ENCODE measurements around the gene GLYR1.

The GLYR1 gene

DNA sequence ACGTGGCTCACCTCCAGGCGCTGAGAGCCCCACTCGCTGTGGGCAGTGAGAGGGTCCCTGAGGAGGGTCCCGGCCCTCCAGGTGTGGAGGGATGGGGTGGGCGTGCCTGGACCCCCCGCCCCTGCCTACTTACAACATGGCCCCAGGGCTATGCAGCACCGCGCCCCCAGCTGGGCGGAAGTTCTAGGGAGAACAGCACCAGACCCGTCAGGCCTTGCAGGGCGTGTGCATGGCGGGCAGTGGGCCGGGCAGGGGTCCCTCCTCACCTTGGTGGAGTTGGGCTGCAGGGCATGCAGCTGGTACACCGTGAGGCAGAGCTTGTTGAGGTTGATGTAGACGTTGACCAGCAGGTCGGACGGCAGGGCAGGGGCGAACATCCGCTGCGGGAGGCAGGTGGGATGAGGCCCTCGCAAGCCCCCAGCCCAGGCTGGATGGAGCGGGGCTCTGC is 49.3 kb downstream of the GLYR1 start:
- TF ChIP-seq, protein P1, sequence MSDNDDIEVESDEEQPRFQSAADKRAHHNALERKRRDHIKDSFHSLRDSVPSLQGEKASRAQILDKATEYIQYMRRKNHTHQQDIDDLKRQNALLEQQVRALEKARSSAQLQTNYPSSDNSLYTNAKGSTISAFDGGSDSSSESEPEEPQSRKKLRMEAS (IDR thresholded peaks at IDR 0.05), result no peak
- TF ChIP-seq EP300 (IDR thresholded peaks at IDR 0.05; ENCODE audit: borderline replicate concordance), result no peak
- no peak for TF ChIP-seq TAF1 (IDR thresholded peaks at IDR 0.05; ENCODE audit: low read depth)

DNA sequence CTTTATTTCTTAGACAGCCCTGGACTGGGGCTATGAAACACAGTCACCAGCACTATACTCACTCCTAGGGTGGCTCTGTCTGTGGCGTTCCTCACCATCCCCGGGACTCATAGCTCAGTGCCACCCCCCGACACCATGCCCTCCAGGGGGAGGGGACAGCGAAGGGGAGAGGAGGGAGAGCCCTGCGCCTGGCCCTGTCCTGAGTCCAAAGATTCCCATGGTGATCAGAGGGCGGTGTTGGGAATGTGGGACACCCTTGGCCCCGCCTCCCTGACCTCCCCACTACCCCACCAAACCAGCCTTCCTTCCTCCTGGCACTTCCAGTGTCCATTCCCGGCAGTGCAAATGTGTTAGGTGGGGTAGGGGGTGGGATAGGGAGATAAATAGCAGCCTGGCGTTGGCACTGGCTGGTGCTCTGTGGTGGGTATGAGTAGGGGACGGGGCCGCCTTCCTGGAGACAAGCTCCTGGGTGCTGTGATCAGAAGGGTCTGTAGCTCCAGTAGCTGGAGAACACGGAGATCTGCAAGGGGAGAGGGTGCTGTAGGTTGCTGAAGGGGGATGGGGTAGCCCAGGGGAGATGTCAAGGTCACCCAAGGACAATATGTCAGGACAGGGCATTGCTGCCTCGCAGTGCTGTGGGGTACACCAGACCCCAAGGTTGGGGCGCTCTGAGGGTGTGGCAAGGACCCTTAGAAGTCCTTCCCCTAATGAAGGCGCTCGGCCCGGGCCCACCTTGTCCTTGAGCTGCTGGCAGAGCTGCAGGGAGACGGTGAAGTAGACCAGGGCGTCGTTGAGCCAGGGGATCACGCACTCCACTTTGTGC is 49.9 kb downstream of the GLYR1 start:
- TF ChIP-seq CREB1 (IDR thresholded peaks at IDR 0.05; ENCODE audit: low read depth), result no peak

DNA sequence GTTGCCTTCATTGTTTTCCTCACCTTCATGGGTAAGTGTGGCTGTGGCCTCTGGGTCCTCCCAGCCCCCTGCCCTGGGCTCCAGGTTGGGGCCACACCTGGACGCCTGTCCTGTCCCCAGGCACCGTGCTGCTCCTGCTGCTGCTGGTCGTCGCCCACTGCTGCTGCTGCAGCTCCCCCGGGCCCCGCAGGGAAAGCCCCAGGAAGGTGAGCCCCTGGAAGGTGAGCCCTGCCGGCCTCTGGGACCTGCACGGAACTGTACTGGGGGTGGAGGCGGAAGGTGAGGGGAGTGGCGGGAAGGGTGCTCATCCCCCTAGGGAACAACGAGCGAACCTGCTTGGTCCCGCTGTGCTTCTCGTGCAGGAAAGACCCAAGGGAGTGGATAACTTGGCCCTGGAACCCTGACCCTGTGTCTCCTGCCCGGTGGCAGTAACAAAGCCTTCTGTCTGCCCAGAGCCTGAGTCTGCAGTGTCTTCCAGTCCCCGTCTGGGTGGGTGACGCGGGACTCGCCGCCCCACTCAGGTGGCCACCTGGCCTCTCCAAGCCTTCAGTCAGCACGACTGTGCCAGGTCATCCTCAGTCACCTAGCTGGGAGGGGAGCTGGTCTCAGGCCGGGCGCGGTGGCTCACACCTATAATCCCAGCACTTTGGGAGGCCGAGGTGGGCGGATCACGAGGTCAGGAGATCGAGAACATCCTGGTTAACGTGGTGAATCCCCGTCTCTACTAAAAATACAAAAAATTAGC is 51.1 kb downstream of the GLYR1 start:
- TF ChIP-seq EGR1 (IDR thresholded peaks at IDR 0.05) (no peak), CEBPB (IDR thresholded peaks at IDR 0.05) (no peak), CREB1 (IDR thresholded peaks at IDR 0.05; ENCODE audit: low read depth) (no peak), ZBTB7A (IDR thresholded peaks at IDR 0.05; ENCODE audit: low read depth) (no peak), TAF1 (IDR thresholded peaks at IDR 0.05; ENCODE audit: low read depth) (no peak), TCF12 (IDR thresholded peaks at IDR 0.05; ENCODE audit: low read depth) (no peak), NFIC (IDR thresholded peaks at IDR 0.05) (no peak), EP300 (IDR thresholded peaks at IDR 0.05; ENCODE audit: borderline replicate concordance) (no peak)
- TF ChIP-seq, protein P1 (IDR thresholded peaks at IDR 0.05), result no peak
- TF ChIP-seq, protein P2, sequence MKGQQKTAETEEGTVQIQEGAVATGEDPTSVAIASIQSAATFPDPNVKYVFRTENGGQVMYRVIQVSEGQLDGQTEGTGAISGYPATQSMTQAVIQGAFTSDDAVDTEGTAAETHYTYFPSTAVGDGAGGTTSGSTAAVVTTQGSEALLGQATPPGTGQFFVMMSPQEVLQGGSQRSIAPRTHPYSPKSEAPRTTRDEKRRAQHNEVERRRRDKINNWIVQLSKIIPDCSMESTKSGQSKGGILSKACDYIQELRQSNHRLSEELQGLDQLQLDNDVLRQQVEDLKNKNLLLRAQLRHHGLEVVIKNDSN (IDR thresholded peaks at IDR 0.05), result no peak

DNA sequence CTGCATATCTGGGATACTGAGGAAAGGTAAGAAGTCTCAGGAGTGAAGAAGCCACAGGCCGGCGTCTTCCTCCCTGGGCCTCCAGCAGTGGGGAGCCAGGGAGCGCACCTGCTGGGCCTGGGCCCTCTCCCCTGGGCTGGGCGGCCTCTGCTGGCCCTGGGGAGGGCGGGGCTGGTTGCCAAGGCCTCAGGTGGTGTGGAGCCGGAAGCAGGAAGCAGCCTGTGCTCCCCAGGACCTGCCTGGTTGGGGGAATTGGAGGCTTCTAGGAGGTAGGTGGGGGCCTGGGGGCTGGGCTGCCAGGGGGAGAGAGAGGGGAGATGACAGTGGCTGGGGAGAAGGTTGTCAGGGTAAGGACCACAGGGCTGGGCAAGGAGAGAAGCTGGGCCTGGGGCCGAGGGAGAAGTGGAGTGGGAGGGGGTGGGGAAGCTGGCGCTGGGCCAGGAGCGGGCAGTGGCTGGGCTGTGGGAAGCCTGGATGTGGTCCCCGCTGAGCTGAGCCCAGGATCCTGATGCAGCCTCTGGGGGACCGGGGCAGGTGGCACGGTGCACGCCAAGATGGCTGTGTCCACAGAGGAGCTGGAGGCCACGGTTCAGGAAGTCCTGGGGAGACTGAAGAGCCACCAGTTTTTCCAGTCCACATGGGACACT is 51.8 kb downstream of the GLYR1 start, which contains the start of gene SMIM22:
SMIM22 (plus strand) TSS at position 189 of the 647 bp plus-strand sequence; CDS start at position 555, 366 bp downstream.
- TF ChIP-seq, protein P2 (IDR thresholded peaks at IDR 0.05), result peak; percentile 22; the same call in 1 of the 2 replicates
- TF ChIP-seq YY1 (IDR thresholded peaks at IDR 0.05; ENCODE audit: low read depth) (no peak), TAF1 (IDR thresholded peaks at IDR 0.05; ENCODE audit: low read depth) (no peak), NFIC (IDR thresholded peaks at IDR 0.05) (peak; percentile 91), EGR1 (IDR thresholded peaks at IDR 0.05) (no peak)
- TF ChIP-seq, protein P1 (IDR thresholded peaks at IDR 0.05), result no peak; the same call in 1 of the 2 replicates
- TF ChIP-seq, protein P3, sequence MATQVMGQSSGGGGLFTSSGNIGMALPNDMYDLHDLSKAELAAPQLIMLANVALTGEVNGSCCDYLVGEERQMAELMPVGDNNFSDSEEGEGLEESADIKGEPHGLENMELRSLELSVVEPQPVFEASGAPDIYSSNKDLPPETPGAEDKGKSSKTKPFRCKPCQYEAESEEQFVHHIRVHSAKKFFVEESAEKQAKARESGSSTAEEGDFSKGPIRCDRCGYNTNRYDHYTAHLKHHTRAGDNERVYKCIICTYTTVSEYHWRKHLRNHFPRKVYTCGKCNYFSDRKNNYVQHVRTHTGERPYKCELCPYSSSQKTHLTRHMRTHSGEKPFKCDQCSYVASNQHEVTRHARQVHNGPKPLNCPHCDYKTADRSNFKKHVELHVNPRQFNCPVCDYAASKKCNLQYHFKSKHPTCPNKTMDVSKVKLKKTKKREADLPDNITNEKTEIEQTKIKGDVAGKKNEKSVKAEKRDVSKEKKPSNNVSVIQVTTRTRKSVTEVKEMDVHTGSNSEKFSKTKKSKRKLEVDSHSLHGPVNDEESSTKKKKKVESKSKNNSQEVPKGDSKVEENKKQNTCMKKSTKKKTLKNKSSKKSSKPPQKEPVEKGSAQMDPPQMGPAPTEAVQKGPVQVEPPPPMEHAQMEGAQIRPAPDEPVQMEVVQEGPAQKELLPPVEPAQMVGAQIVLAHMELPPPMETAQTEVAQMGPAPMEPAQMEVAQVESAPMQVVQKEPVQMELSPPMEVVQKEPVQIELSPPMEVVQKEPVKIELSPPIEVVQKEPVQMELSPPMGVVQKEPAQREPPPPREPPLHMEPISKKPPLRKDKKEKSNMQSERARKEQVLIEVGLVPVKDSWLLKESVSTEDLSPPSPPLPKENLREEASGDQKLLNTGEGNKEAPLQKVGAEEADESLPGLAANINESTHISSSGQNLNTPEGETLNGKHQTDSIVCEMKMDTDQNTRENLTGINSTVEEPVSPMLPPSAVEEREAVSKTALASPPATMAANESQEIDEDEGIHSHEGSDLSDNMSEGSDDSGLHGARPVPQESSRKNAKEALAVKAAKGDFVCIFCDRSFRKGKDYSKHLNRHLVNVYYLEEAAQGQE (IDR thresholded peaks at IDR 0.05; ENCODE audit: low read depth), result no peak

DNA sequence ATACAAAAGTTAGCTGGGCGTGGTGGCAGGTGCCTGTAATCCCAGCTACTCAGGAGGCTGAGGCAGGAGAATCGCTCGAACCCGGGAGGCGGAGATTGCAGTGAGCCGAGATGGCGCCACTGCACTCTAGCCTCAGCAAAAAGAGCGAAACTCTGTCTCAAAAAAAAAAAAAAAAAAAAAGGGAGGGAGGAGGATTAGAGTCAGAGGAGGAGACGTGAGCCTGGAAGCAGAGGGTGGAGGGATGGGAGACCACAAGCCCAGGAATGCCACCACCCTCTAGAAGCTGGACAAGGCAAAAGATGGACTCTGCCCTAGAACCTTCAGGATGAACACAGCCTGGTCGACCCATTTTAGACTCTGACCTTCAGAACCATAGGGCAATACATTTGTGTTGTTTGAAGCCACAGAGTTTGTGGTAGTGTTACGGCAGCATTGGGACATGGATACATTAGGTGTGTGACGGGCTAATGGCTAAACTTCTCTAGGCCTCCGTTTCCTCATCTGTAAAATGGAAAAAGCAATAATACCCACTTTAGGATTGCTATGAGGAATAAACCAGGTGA is 54.1 kb downstream of the GLYR1 start:
- TF ChIP-seq CEBPB (IDR thresholded peaks at IDR 0.05) (no peak), RAD21 (IDR thresholded peaks at IDR 0.05; ENCODE audit: low read depth) (no peak), TEAD4 (IDR thresholded peaks at IDR 0.05) (no peak), EP300 (IDR thresholded peaks at IDR 0.05; ENCODE audit: borderline replicate concordance) (no peak)
- TF ChIP-seq, protein P3 (IDR thresholded peaks at IDR 0.05; ENCODE audit: low read depth), result no peak

DNA sequence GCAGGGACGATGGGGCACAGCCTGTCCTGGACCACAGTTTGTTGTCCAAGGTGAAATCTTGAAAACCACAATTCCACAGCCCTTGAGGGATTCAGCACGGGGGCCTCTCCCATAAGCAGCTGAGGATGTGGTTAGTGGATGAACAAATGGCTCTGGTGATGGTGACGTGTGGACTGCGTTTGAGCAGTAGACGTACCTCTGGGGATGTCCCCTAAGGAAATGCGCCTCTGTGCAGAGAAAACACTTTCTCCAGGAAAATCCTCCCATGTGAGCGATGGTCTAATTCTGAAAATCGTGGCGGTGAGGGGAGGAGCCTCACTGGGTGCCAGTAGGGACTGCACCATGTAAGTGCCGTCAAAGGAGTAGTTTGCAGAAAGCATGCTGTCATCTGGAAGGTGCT is 56.2 kb downstream of the GLYR1 start:
- no peak for TF ChIP-seq EP300 (IDR thresholded peaks at IDR 0.05; ENCODE audit: borderline replicate concordance)
- no peak for TF ChIP-seq RAD21 (IDR thresholded peaks at IDR 0.05; ENCODE audit: low read depth)

All from Ishikawa (cell line).